Nephron progenitor cell (in vitro differentiated cells): Measurements from ENCODE around the gene CLEC16A.
A peak's percentile ranks its signal among the peaks of the same experiment; 100 is the strongest.

Source experiments
- DNase-seq: peaks from one replicate; pipeline ENCODE4 v3.0.0; 2021
- H3K27ac Mint-ChIP-seq: 2 replicates; pipeline ENCODE4 v1.8.0; 2021; ENCODE audit warnings: mild to moderate bottlenecking, moderate library complexity, mixed read lengths
- H3K27me3 Mint-ChIP-seq: 2 replicates; pipeline ENCODE4 v1.8.0; 2021; ENCODE audit warnings: mild to moderate bottlenecking, low read depth, mixed read lengths; ENCODE audit not compliant: poor library complexity
- H3K36me3 Mint-ChIP-seq: 2 replicates; pipeline ENCODE4 v1.8.0; 2021; ENCODE audit warnings: low read depth, mixed read lengths
- H3K4me1 Mint-ChIP-seq: 2 replicates; pipeline ENCODE4 v1.8.0; 2021; ENCODE audit warnings: mixed read lengths
- H3K4me3 Mint-ChIP-seq: 2 replicates; pipeline ENCODE4 v1.8.0; 2021; ENCODE audit warnings: mild to moderate bottlenecking, moderate library complexity, mixed read lengths
- H3K9me3 Mint-ChIP-seq: 2 replicates; pipeline ENCODE4 v1.8.0; 2021; ENCODE audit warnings: mild to moderate bottlenecking, moderate library complexity, mixed read lengths
- TF ChIP-seq, protein P1 (sequence below): fragments of 200-600 bp; sonication (generic); IDR thresholded peaks from 2 replicates; pipeline ENCODE4 v1.5.0; 2021; ENCODE audit warnings: antibody characterized with exemption

The CLEC16A gene

GRCh38 chr16:11071829-11072228, 127.5 kb downstream of the CLEC16A start:
- H3K27ac Mint-ChIP-seq = no peak overlapping the region
- no peaks in the 10 kb centered on the region for H3K9me3 Mint-ChIP-seq
- H3K36me3 Mint-ChIP-seq = no peaks in the 10 kb centered on the region
- DNase-seq = no peak
- peaks cover 43% of the 10 kb centered on the region for H3K4me1 Mint-ChIP-seq
- TF ChIP-seq, protein P1, sequence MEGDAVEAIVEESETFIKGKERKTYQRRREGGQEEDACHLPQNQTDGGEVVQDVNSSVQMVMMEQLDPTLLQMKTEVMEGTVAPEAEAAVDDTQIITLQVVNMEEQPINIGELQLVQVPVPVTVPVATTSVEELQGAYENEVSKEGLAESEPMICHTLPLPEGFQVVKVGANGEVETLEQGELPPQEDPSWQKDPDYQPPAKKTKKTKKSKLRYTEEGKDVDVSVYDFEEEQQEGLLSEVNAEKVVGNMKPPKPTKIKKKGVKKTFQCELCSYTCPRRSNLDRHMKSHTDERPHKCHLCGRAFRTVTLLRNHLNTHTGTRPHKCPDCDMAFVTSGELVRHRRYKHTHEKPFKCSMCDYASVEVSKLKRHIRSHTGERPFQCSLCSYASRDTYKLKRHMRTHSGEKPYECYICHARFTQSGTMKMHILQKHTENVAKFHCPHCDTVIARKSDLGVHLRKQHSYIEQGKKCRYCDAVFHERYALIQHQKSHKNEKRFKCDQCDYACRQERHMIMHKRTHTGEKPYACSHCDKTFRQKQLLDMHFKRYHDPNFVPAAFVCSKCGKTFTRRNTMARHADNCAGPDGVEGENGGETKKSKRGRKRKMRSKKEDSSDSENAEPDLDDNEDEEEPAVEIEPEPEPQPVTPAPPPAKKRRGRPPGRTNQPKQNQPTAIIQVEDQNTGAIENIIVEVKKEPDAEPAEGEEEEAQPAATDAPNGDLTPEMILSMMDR = no peak
- no peak overlapping the region for H3K4me3 Mint-ChIP-seq
- no peaks in the 10 kb centered on the region for H3K27me3 Mint-ChIP-seq

DNA sequence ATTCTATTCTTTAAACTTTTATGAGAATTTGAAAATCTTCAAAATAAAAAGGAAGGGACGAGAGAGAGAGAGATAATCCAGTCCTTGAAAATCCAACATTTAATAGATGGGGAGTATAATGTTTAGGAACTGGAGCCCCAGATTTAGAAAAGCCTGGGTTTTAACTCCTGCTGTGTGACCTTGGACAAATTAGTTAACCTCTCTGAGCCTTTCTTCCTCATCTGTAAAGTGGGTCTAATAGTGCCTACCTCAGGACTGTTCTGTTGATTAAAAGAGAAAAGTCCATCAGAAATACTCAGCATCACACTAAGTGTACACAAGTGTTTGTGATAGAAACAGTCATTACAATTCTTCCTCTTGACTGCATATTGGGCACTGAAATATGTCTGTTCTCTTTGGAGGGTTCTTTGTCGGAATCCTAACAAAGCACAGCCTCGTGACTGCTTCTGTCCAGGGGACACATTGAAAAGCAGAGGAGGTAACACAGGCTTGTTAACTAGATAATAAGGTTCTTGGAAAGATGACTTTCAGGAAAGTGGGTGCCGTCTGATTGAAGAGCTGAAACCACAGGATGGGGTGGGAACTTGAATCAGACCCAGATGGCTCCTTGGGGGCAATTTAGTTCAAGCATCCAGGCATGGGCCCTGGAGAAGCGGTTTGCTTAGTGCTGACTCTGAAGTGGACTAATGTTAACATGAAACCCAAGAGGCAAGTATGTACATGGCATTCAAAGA, 128.2 kb downstream of the CLEC16A start:
- no peaks in the 10 kb centered on the region for H3K36me3 Mint-ChIP-seq
- no peaks in the 10 kb centered on the region for H3K9me3 Mint-ChIP-seq
- TF ChIP-seq, protein P1 = no peak
- no peak for DNase-seq
- H3K27ac Mint-ChIP-seq = no peak overlapping the region
- peaks cover 43% of the 10 kb centered on the region for H3K4me1 Mint-ChIP-seq
- H3K4me3 Mint-ChIP-seq = no peak overlapping the region
- H3K27me3 Mint-ChIP-seq = no peaks in the 10 kb centered on the region

DNA sequence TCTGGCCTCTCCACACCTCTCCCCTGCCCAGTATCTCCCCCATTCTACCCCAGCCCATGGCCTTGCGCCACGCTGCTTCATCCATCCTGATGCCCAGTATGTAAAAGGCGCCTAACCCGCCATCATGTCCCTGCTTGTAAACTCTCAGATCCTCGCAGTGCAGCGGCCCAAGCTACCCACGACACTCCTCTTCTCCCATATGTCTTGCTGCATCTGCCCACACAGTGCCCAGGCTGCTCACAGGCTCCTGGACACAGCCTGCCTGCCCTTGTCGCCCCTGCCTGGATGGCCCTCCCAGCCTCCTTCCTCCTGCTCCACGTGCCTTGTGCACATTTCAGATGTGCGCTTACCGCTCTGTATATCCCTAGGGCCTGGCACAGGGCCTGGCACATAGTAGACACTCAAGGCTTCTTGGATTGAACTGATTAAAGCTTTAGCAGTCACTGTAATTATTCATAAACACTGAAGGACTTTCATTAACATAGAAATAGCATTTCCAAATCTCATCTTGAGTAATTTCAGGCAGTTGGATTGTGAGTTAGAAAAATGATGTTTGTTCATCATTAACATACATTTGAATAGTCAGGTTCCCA, 129.1 kb downstream of the CLEC16A start:
- Mint-ChIP-seq H3K4me1 (peaks cover 44% of the 10 kb centered on the region), H3K36me3 (no peaks in the 10 kb centered on the region), H3K9me3 (no peaks in the 10 kb centered on the region), H3K4me3 (no peak overlapping the region), H3K27me3 (no peaks in the 10 kb centered on the region), H3K27ac (no peak overlapping the region)
- DNase-seq = no peak
- TF ChIP-seq, protein P1 = no peak

GRCh38 chr16:11074131-11074530, 129.8 kb downstream of the CLEC16A start:
- no peak overlapping the region for H3K4me3 Mint-ChIP-seq
- H3K4me1 Mint-ChIP-seq = peaks cover 48% of the 10 kb centered on the region
- H3K27me3 Mint-ChIP-seq = no peaks in the 10 kb centered on the region
- H3K36me3 Mint-ChIP-seq = no peaks in the 10 kb centered on the region
- no peaks in the 10 kb centered on the region for H3K9me3 Mint-ChIP-seq
- no peak for DNase-seq
- peak overlapping the region; percentile 3 for H3K27ac Mint-ChIP-seq
- TF ChIP-seq, protein P1 = no peak

DNA sequence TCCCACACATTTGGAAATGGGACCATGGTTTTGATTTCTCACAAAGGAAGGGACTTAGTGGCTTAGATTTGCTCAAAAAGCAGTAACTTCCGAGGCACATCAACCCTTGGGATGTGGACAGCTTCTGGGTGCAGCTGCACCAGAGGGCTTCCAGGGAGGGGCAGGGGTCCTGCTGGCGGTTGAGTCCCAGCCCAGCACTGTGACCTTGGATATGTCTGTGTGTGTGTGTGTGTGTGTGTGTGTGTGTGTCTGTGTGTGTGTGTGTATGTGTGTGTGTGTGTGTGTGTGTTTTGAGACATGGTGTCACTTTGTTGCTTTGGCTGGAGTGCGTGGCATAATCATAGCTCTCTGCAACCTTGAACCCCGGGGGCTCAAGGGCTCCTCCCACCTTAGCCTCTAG, 130.8 kb downstream of the CLEC16A start:
- DNase-seq = no peak
- H3K27ac Mint-ChIP-seq = peak overlapping the region; percentile 89
- TF ChIP-seq, protein P1 = no peak
- H3K4me1 Mint-ChIP-seq = peaks cover 58% of the 10 kb centered on the region
- H3K4me3 Mint-ChIP-seq = no peak overlapping the region
- H3K36me3 Mint-ChIP-seq = no peaks in the 10 kb centered on the region
- no peaks in the 10 kb centered on the region for H3K27me3 Mint-ChIP-seq
- no peaks in the 10 kb centered on the region for H3K9me3 Mint-ChIP-seq
